ENCODE results near the gene MEIOSIN. TPM values are rescaled to one million over a fixed set of nuclear protein-coding genes. Genes with fewer than 3 reads are reported as not detected.

Gene MEIOSIN
- total and polyA plus RNA-seq, 9 of the 15 experiments (the other 6 are each of a cell fraction or from before 2014, with no cell fraction given): 0.06 to 2.0 (median 0.76) TPM

DNA sequence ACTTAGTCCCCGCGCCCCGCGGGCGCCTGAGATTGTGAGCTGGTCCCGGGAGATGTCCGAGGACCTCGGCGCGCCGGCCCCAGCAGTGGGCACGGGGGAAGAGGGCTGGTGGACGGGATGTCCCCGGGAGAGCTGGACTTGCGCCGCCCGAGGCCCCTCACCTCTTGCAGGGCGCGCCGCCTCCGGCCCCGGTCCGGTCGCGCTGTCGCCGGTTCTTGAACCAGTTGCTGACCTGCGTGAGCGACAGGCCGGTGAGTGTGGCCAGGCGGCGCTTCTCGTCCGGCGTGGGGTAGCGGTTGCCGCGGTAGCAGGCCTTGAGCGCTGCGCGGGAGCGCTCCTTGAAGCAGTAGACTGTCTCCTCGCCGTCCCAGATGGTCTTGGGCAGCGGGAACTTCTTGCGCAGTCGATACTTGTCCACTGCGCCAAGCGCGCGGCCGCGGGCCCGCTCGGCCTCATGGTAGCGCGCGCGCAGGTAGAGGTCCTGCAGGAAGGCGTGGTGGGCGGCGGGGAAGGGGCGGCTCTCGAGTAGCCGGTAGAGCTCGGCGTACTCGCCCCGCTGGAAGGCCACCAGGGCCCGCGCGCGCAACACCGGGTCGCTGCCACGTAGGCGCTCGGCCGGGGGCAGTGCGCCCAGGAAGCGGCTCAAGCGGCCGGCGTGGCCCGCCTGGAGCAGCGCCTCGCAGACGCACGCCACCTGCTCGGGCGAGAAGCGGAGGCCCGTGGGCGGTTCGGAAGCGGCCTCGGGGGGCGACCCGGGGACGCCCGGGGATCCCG lies 34.8 kb downstream of the MEIOSIN start (continued):
- TF ChIP-seq, protein P1, sequence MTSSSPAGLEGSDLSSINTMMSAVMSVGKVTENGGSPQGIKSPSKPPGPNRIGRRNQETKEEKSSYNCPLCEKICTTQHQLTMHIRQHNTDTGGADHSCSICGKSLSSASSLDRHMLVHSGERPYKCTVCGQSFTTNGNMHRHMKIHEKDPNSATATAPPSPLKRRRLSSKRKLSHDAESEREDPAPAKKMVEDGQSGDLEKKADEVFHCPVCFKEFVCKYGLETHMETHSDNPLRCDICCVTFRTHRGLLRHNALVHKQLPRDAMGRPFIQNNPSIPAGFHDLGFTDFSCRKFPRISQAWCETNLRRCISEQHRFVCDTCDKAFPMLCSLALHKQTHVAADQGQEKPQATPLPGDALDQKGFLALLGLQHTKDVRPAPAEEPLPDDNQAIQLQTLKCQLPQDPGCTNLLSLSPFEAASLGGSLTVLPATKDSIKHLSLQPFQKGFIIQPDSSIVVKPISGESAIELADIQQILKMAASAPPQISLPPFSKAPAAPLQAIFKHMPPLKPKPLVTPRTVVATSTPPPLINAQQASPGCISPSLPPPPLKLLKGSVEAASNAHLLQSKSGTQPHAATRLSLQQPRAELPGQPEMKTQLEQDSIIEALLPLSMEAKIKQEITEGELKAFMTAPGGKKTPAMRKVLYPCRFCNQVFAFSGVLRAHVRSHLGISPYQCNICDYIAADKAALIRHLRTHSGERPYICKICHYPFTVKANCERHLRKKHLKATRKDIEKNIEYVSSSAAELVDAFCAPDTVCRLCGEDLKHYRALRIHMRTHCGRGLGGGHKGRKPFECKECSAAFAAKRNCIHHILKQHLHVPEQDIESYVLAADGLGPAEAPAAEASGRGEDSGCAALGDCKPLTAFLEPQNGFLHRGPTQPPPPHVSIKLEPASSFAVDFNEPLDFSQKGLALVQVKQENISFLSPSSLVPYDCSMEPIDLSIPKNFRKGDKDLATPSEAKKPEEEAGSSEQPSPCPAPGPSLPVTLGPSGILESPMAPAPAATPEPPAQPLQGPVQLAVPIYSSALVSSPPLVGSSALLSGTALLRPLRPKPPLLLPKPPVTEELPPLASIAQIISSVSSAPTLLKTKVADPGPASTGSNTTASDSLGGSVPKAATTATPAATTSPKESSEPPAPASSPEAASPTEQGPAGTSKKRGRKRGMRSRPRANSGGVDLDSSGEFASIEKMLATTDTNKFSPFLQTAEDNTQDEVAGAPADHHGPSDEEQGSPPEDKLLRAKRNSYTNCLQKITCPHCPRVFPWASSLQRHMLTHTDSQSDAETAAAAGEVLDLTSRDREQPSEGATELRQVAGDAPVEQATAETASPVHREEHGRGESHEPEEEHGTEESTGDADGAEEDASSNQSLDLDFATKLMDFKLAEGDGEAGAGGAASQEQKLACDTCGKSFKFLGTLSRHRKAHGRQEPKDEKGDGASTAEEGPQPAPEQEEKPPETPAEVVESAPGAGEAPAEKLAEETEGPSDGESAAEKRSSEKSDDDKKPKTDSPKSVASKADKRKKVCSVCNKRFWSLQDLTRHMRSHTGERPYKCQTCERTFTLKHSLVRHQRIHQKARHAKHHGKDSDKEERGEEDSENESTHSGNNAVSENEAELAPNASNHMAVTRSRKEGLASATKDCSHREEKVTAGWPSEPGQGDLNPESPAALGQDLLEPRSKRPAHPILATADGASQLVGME (CRISPR knock-in tag; IDR thresholded peaks at IDR 0.05): no peak
- no peak for TF ChIP-seq RBM34 (IDR thresholded peaks at IDR 0.05; ENCODE audit: borderline replicate concordance, insufficient read depth, low read length)
- TF ChIP-seq ELF2 (CRISPR knock-in tag; IDR thresholded peaks at IDR 0.05): 0 out of 2 replicates have a peak, but pooled peaks have one; percentile 45
- no peak for TF ChIP-seq VEZF1 (CRISPR knock-in tag; IDR thresholded peaks at IDR 0.05)
- no peak; the same call in 1 of the 2 replicates for TF ChIP-seq XRCC5 (IDR thresholded peaks at IDR 0.05; ENCODE audit: low read depth, low read length)
- TF ChIP-seq HNRNPL (IDR thresholded peaks at IDR 0.05; ENCODE audit: low read depth, low read length): 0 out of 2 replicates have a peak, but pooled peaks have one; percentile 56
- TF ChIP-seq HCFC1 (IDR thresholded peaks at IDR 0.05; ENCODE audit: low read depth, low read length): no peak
- no peak for TF ChIP-seq NFRKB (IDR thresholded peaks at IDR 0.05; ENCODE audit: low read depth)
- TF ChIP-seq, protein P2, sequence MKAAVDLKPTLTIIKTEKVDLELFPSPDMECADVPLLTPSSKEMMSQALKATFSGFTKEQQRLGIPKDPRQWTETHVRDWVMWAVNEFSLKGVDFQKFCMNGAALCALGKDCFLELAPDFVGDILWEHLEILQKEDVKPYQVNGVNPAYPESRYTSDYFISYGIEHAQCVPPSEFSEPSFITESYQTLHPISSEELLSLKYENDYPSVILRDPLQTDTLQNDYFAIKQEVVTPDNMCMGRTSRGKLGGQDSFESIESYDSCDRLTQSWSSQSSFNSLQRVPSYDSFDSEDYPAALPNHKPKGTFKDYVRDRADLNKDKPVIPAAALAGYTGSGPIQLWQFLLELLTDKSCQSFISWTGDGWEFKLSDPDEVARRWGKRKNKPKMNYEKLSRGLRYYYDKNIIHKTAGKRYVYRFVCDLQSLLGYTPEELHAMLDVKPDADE (conservative IDR thresholded peaks at IDR 0.05; ENCODE audit: control insufficient read depth, low read depth, low read length): no peak; the same call in 1 of the 2 replicates
